K562 (cell line): Measurements from ENCODE around the gene PKLR. TPM values are rescaled to one million over a fixed set of nuclear protein-coding genes. Genes with fewer than 3 reads are reported as not detected.
A peak's percentile ranks its signal among the peaks of the same experiment; 100 is the strongest.

Experiments used
- CBFA2T2 ChIP-seq: fragments of 450-650 bp; conservative IDR thresholded peaks from 2 replicates; pipeline ENCODE4 v1.6.1; 2017; ENCODE audit warnings: mild to moderate bottlenecking
- SAFB2 ChIP-seq: fragments of 200-400 bp; formaldehyde crosslinking; IDR thresholded peaks from 2 replicates; pipeline ENCODE4 v1.6.1; 2018; ENCODE audit warnings: borderline replicate concordance, low read length, low read depth, moderate library complexity; ENCODE audit not compliant: severe bottlenecking
- polyA plus RNA-seq, 8 experiments: library from polyadenylated mRNA; depleted of rRNA in 4 of 8; stranded (reverse) in 5 of 8; unstranded in 3 of 8; fragments of >200 nt; fragmentation: Nextera tagmentation in 2 of 8; fragmentation: Illumina TruSeq in 1 of 8; extraction: Ambion mirVana in 2 of 8; extraction: Trizol in 1 of 8; gene quantifications; 2 replicates each; pipeline versions ENCODE4 v1.2.1 to v1.2.3, GENCODE V29; 2011 to 2014; ENCODE audit warnings: inconsistent platforms in 1 of 8, missing spikeins in 1 of 8
- total RNA-seq, 7 experiments: library from RNA; depleted of rRNA in 6 of 7; stranded (reverse); fragments of >200 nt in 6 of 7; fragmentation: Illumina TruSeq in 2 of 7; extraction: Trizol in 2 of 7; gene quantifications; 2 replicates each; pipeline versions ENCODE4 v1.2.1 to v1.2.3, GENCODE V29; 2011 to 2021; ENCODE audit warnings: low replicate concordance in 1 of 7
- TF ChIP-seq, protein P1 (sequence below), 2 experiments: fragments of 450-650 bp; IDR thresholded peaks; 2 replicates each; pipeline ENCODE4 v1.6.1; 2018; ENCODE audit warnings: mild to moderate bottlenecking in 2 of 2, low read depth in 1 of 2; ENCODE audit not compliant: partially characterized antibody in 2 of 2
- TF ChIP-seq, protein P2 (sequence below): fragments of 450-650 bp; conservative IDR thresholded peaks from 2 replicates; pipeline ENCODE4 v1.6.1; 2016; ENCODE audit warnings: missing genetic modification characterization, low read depth, mild to moderate bottlenecking, missing compliant biosample characterization, moderate library complexity
- TF ChIP-seq, protein P3 (sequence below): sonication (generic); formaldehyde crosslinking; IDR thresholded peaks from 2 replicates; pipeline ENCODE4 v1.8.0; 2023; ENCODE audit warnings: mild to moderate bottlenecking, missing genetic modification reagents
- TF ChIP-seq, protein P4 (sequence below), 2 experiments: fragments of 450-650 bp; formaldehyde crosslinking in 1 of 2; IDR thresholded peaks; 2 replicates each; pipeline versions ENCODE4 v1.4.0 to v1.6.1; 2014 to 2020; ENCODE audit warnings: mild to moderate bottlenecking in 2 of 2, borderline replicate concordance in 1 of 2, low read depth in 1 of 2
- TF ChIP-seq, protein P5 (sequence below): fragments of 450-650 bp; formaldehyde crosslinking; IDR thresholded peaks from 2 replicates; pipeline ENCODE4 v1.4.0; 2022; ENCODE audit warnings: missing genetic modification characterization

Gene PKLR
- total and polyA plus RNA-seq, 9 of the 15 experiments (the other 6 are each of a cell fraction or from before 2014, with no cell fraction given): 10.7 to 78.4 (median 38.2) TPM

DNA sequence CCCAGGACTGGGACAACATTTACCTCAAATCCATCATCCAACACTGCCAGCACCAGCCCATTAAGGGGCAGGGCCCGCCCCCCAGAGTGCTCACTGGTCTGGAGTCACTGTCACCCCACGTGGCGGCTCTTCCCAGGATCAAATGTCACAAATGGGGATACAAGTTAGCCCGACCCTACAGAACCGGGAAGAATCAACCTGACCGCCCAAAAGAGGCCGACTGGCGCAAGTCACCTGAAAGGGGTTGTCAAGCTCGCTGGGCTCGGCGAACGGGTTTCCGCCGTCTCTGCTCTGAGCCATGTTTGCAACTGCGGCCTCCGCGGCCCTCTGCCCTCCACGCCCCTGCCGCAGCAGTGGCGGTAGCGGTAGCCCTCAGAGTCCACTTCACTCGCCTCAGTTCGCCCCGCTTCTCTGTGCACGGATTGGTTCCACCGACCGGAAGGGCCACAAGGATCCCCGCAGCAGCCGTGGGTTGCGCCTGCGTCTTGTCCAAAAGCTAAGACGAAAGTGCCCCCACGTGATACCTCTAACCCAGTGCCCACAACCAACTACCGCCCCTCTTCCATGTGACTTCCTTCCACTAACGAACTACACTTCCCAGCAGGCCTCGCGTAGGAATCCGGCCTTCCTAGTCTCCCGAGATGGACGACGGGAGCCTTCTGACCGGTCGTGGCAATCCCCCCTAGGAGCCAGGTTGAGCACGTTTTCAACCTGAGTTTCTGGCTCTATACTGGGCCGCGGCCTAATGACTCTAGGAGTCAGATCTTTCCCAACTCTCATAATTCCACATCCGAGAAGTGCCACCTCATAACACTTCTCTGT is 39.2 kb downstream of the PKLR start, which contains the start of gene SCAMP3 (continued):
- TF ChIP-seq, protein P1, sequence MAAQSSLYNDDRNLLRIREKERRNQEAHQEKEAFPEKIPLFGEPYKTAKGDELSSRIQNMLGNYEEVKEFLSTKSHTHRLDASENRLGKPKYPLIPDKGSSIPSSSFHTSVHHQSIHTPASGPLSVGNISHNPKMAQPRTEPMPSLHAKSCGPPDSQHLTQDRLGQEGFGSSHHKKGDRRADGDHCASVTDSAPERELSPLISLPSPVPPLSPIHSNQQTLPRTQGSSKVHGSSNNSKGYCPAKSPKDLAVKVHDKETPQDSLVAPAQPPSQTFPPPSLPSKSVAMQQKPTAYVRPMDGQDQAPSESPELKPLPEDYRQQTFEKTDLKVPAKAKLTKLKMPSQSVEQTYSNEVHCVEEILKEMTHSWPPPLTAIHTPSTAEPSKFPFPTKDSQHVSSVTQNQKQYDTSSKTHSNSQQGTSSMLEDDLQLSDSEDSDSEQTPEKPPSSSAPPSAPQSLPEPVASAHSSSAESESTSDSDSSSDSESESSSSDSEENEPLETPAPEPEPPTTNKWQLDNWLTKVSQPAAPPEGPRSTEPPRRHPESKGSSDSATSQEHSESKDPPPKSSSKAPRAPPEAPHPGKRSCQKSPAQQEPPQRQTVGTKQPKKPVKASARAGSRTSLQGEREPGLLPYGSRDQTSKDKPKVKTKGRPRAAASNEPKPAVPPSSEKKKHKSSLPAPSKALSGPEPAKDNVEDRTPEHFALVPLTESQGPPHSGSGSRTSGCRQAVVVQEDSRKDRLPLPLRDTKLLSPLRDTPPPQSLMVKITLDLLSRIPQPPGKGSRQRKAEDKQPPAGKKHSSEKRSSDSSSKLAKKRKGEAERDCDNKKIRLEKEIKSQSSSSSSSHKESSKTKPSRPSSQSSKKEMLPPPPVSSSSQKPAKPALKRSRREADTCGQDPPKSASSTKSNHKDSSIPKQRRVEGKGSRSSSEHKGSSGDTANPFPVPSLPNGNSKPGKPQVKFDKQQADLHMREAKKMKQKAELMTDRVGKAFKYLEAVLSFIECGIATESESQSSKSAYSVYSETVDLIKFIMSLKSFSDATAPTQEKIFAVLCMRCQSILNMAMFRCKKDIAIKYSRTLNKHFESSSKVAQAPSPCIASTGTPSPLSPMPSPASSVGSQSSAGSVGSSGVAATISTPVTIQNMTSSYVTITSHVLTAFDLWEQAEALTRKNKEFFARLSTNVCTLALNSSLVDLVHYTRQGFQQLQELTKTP (IDR thresholded peaks at IDR 0.05; ENCODE audit: low read depth in 1 of 2, partially characterized antibody in 2 of 2): peak in 1 of 2 experiments; percentile 95
- TF ChIP-seq, protein P2, sequence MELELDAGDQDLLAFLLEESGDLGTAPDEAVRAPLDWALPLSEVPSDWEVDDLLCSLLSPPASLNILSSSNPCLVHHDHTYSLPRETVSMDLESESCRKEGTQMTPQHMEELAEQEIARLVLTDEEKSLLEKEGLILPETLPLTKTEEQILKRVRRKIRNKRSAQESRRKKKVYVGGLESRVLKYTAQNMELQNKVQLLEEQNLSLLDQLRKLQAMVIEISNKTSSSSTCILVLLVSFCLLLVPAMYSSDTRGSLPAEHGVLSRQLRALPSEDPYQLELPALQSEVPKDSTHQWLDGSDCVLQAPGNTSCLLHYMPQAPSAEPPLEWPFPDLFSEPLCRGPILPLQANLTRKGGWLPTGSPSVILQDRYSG (tag): no peak
- TF ChIP-seq SAFB2 (no peak), CBFA2T2 (peak; percentile 86)
- TF ChIP-seq, protein P3, sequence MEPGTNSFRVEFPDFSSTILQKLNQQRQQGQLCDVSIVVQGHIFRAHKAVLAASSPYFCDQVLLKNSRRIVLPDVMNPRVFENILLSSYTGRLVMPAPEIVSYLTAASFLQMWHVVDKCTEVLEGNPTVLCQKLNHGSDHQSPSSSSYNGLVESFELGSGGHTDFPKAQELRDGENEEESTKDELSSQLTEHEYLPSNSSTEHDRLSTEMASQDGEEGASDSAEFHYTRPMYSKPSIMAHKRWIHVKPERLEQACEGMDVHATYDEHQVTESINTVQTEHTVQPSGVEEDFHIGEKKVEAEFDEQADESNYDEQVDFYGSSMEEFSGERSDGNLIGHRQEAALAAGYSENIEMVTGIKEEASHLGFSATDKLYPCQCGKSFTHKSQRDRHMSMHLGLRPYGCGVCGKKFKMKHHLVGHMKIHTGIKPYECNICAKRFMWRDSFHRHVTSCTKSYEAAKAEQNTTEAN (CRISPR knock-in tag): no peak
- TF ChIP-seq, protein P4, sequence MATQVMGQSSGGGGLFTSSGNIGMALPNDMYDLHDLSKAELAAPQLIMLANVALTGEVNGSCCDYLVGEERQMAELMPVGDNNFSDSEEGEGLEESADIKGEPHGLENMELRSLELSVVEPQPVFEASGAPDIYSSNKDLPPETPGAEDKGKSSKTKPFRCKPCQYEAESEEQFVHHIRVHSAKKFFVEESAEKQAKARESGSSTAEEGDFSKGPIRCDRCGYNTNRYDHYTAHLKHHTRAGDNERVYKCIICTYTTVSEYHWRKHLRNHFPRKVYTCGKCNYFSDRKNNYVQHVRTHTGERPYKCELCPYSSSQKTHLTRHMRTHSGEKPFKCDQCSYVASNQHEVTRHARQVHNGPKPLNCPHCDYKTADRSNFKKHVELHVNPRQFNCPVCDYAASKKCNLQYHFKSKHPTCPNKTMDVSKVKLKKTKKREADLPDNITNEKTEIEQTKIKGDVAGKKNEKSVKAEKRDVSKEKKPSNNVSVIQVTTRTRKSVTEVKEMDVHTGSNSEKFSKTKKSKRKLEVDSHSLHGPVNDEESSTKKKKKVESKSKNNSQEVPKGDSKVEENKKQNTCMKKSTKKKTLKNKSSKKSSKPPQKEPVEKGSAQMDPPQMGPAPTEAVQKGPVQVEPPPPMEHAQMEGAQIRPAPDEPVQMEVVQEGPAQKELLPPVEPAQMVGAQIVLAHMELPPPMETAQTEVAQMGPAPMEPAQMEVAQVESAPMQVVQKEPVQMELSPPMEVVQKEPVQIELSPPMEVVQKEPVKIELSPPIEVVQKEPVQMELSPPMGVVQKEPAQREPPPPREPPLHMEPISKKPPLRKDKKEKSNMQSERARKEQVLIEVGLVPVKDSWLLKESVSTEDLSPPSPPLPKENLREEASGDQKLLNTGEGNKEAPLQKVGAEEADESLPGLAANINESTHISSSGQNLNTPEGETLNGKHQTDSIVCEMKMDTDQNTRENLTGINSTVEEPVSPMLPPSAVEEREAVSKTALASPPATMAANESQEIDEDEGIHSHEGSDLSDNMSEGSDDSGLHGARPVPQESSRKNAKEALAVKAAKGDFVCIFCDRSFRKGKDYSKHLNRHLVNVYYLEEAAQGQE (IDR thresholded peaks at IDR 0.05; ENCODE audit: borderline replicate concordance): peak; percentile 85
- TF ChIP-seq, protein P4 (CRISPR knock-in tag; IDR thresholded peaks at IDR 0.05; ENCODE audit: low read depth): peak; percentile 91
- TF ChIP-seq, protein P5, sequence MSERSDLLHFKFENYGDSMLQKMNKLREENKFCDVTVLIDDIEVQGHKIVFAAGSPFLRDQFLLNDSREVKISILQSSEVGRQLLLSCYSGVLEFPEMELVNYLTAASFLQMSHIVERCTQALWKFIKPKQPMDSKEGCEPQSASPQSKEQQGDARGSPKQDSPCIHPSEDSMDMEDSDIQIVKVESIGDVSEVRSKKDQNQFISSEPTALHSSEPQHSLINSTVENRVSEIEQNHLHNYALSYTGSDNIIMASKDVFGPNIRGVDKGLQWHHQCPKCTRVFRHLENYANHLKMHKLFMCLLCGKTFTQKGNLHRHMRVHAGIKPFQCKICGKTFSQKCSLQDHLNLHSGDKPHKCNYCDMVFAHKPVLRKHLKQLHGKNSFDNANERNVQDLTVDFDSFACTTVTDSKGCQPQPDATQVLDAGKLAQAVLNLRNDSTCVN (CRISPR knock-in tag): peak; percentile 78
